Activated CD4-positive, alpha-beta T cell treated with anti-CD3 and anti-CD28 coated beads, Interleukin-2, amount 50 U/mL, for 4 hours (primary cell): ENCODE data around the gene GAS6.
"Not testable (repeated sequence)": the region's sequence is repeated elsewhere in the genome, so short reads cannot be mapped to it uniquely, and the experiment has no call there.

Experiments
- DNase-seq, 2 experiments: peaks; one replicate each; pipeline ENCODE4 v3.0.0-alpha.2; 2020

The GAS6 gene

GRCh38 chr13:113835461-113836270 is 28.2 kb downstream of the GAS6 start:
- no peak for DNase-seq

- DNase-seq, result no peak
Measured at GRCh38 chr13:113834496-113835200, 29.2 kb downstream of the GAS6 start.

GRCh38 chr13:113834006-113834405 is 29.9 kb downstream of the GAS6 start:
- not testable (repeated sequence) for DNase-seq

- no peak for DNase-seq
Measured at GRCh38 chr13:113833111-113833830, 30.6 kb downstream of the GAS6 start.

- no peak for DNase-seq
Measured at GRCh38 chr13:113832631-113833030, 31.2 kb downstream of the GAS6 start.

- DNase-seq, result no peak
Measured at GRCh38 chr13:113832205-113832604, 31.7 kb downstream of the GAS6 start.

- no peak for DNase-seq
Measured at GRCh38 chr13:113831061-113831460, 32.8 kb downstream of the GAS6 start.

GRCh38 chr13:113830426-113830950 is 33.4 kb downstream of the GAS6 start:
- DNase-seq, result not testable (repeated sequence)

- DNase-seq, result no peak
Measured at GRCh38 chr13:113828282-113828825, 35.5 kb downstream of the GAS6 start.

- no peak for DNase-seq
Measured at GRCh38 chr13:113827021-113827420, 36.9 kb downstream of the GAS6 start.

- DNase-seq, result not testable (repeated sequence)
Measured at GRCh38 chr13:113826446-113826845, 37.4 kb downstream of the GAS6 start.

GRCh38 chr13:113825841-113826240 is 38.0 kb downstream of the GAS6 start:
- DNase-seq, result no peak

- no peak for DNase-seq
Measured at GRCh38 chr13:113823771-113824170, 40.1 kb downstream of the GAS6 start.

GRCh38 chr13:113822956-113823744 is 40.7 kb downstream of the GAS6 start:
- no peak for DNase-seq

GRCh38 chr13:113822266-113822665 is 41.6 kb downstream of the GAS6 start:
- no peak for DNase-seq

GRCh38 chr13:113821847-113822246 is 42.0 kb downstream of the GAS6 start:
- no peak for DNase-seq

GRCh38 chr13:113820813-113821651 is 42.8 kb downstream of the GAS6 start:
- DNase-seq, result no peak

GRCh38 chr13:113819731-113820715 is 43.9 kb downstream of the GAS6 start:
- DNase-seq, result no peak

- no peak for DNase-seq
Measured at GRCh38 chr13:113819341-113819730, 44.5 kb downstream of the GAS6 start.
